Stomach (tissue), 9 donors: ENCODE data around the gene PARP4. TPM values are rescaled to one million over a fixed set of nuclear protein-coding genes. Genes with fewer than 3 reads are reported as not detected.
"Not testable (repeated sequence)": the region's sequence is repeated elsewhere in the genome, so short reads cannot be mapped to it uniquely, and the experiment has no call there.

Experiments used
- DNase-seq, 2 donors: peaks; one replicate each; pipeline versions ENCODE4 v3.0.0 to v3.0.0-alpha.2; 2013 to 2019
- H3K27ac ChIP-seq, 5 donors: fragments of 200-600 bp in 4 of 5; sonication (generic) in 4 of 5; one replicate each; pipeline ENCODE4 v1.5.1; 2013 to 2019; ENCODE audit warnings: mild to moderate bottlenecking in 1 of 5, moderate library complexity in 1 of 5
- H3K27me3 ChIP-seq, 3 donors: fragments of 200-600 bp; sonication (generic); one replicate each; pipeline ENCODE4 v1.5.1; 2017 to 2019; ENCODE audit warnings: mixed run types in 1 of 3
- H3K36me3 ChIP-seq, 4 donors: fragments of 200-600 bp; sonication (generic); 1 replicate in 3 of 4; 2 replicates in 1 of 4; pipeline ENCODE4 v1.5.1; 2016 to 2019
- H3K4me1 ChIP-seq, 4 donors: fragments of 200-600 bp; sonication (generic); one replicate each; pipeline ENCODE4 v1.5.1; 2016 to 2019
- H3K4me3 ChIP-seq, 4 donors: fragments of 200-600 bp; sonication (generic) in 3 of 4; one replicate each; pipeline ENCODE4 v1.5.1; 2016 to 2019; ENCODE audit warnings: mild to moderate bottlenecking in 1 of 4
- H3K9me3 ChIP-seq, 4 donors: fragments of 200-600 bp; sonication (generic); one replicate each; pipeline ENCODE4 v1.5.1; 2016 to 2019
- CTCF ChIP-seq, 7 experiments: fragments of 450-650 bp in 4 of 7; fragments of 200-600 bp in 3 of 7; sonication (generic) in 3 of 7; IDR thresholded peaks; one replicate each; pipeline ENCODE4 v1.5.1; 2016 to 2019; ENCODE audit warnings: antibody characterized with exemption in 7 of 7, control low read depth in 2 of 7, mild to moderate bottlenecking in 1 of 7
- EP300 ChIP-seq: sonication (generic); formaldehyde crosslinking; IDR thresholded peaks from one replicate; pipeline ENCODE4 v1.6.1; 2017; ENCODE audit warnings: antibody characterized with exemption
- POLR2A ChIP-seq, 4 donors: fragments of 450-650 bp; IDR thresholded peaks; one replicate each; pipeline ENCODE4 v1.6.1; 2016; ENCODE audit warnings: antibody characterized with exemption in 4 of 4, control low read depth in 2 of 4, mild to moderate bottlenecking in 1 of 4, moderate library complexity in 1 of 4
- POLR2AphosphoS5 ChIP-seq, 3 donors: sonication (generic); formaldehyde crosslinking; IDR thresholded peaks; one replicate each; pipeline ENCODE4 v1.6.1; 2016; ENCODE audit warnings: antibody characterized with exemption in 3 of 3
- WGBS, 5 donors: extraction: QIAGEN DNeasy Blood & Tissue Kit in 3 of 5; methylation state at CpG; one replicate each; pipeline versions ENCODE4 v1.1.5 to v1.1.7; 2013 to 2018; 5-methylcytosine and 5-hydroxymethylcytosine counted together
- intact Hi-C: fragments of 100-400 bp; cut with DNase I; formaldehyde crosslinking; loops from one replicate; pipeline ENCODE4 v1.15.1; 2023; ENCODE audit warnings: low total_unique reads
- polyA plus RNA-seq, 3 donors: library from polyadenylated mRNA; stranded (reverse); fragments of 200-250 nt; gene quantifications; one replicate each; pipeline ENCODE4 v1.2.3, GENCODE V29; 2013
- total RNA-seq, 5 donors: library from RNA; depleted of rRNA; stranded (reverse); fragments of >200 nt; gene quantifications; one replicate each; pipeline versions ENCODE4 v1.1.0 to v1.2.3, GENCODE V29; 2014 to 2016
- donor health status: healthy with polysubstance abuse.
- donor health status: Bipolar disorder and iron deficiency.
- donor health status: healthy.

Gene PARP4
- total and polyA plus RNA-seq, 8 donors: 13.9 to 85.2 (median 36.9) TPM

- H3K4me1 ChIP-seq: peaks cover 0 to 45% (median 22%) of the 10 kb centered on the region in 4 donors
- TF ChIP-seq EP300 (no peak), POLR2A (IDR thresholded peaks at IDR 0.05) (no peak)
- intact Hi-C loops: no loop called here
- no peak for DNase-seq
- H3K27ac ChIP-seq: peak overlapping the region; percentile 94 to 98 (median 95)
- 0 to 1% (median 0%) methylated on average over 9 to 10 of the region's 10 CpGs for WGBS, 5 donors
- no peaks in the 10 kb centered on the region for H3K27me3 ChIP-seq
- H3K4me3 ChIP-seq: peak overlapping the region; percentile 64 to 85 (median 74)
- H3K36me3 ChIP-seq: no peaks in the 10 kb centered on the region
- H3K9me3 ChIP-seq: no peaks in the 10 kb centered on the region
Observed at GRCh38 chr13:24512908-24513213, 283 bp upstream of the PARP4 start.

GRCh38 chr13:24511816-24512196 lies 772 bp downstream of the PARP4 start:
- Histone ChIP-seq H3K27ac (peak overlapping the region; percentile 94 to 98 (median 95)), H3K27me3 (no peaks in the 10 kb centered on the region), H3K36me3 (peaks cover 0 to 8% (median 4%) of the 10 kb centered on the region in 4 donors), H3K4me1 (peaks cover 0 to 52% (median 22%) of the 10 kb centered on the region in 4 donors), H3K9me3 (no peaks in the 10 kb centered on the region), H3K4me3 (peak overlapping the region; percentile 64 to 85 (median 74))
- intact Hi-C loops: no loop called here
- no peak for TF ChIP-seq EP300
- no peak for TF ChIP-seq CTCF (IDR thresholded peaks at IDR 0.05)
- no peak for TF ChIP-seq POLR2AphosphoS5 (IDR thresholded peaks at IDR 0.05)
- no peak for TF ChIP-seq POLR2A (IDR thresholded peaks at IDR 0.05)
- 1 to 2% (median 1%) methylated on average over 6 of the region's 6 CpGs for WGBS, 5 donors
- no peak for DNase-seq

- Histone ChIP-seq H3K4me3 (peak overlapping the region; percentile 64 to 85 (median 74)), H3K27me3 (no peaks in the 10 kb centered on the region), H3K4me1 (peaks cover 0 to 55% (median 22%) of the 10 kb centered on the region in 4 donors), H3K27ac (peak overlapping the region; percentile 85 to 95 (median 95)), H3K9me3 (no peaks in the 10 kb centered on the region), H3K36me3 (peaks cover 0 to 14% (median 7%) of the 10 kb centered on the region in 4 donors)
- intact Hi-C loops: no loop called here
- 35 to 45% (median 42%) methylated on average over 22 of the region's 22 CpGs for WGBS, 5 donors
- TF ChIP-seq POLR2AphosphoS5 (IDR thresholded peaks at IDR 0.05) (peak in 2 of 3 donors; percentile 24 to 56), POLR2A (IDR thresholded peaks at IDR 0.05) (no peak), EP300 (no peak), CTCF (IDR thresholded peaks at IDR 0.05) (no peak)
- peak; percentile 53 to 67 for DNase-seq
Observed at GRCh38 chr13:24511019-24511815, 1.4 kb downstream of the PARP4 start.

GRCh38 chr13:24506698-24507335 lies 5.8 kb downstream of the PARP4 start:
- TF ChIP-seq EP300: no peak
- no peak for TF ChIP-seq POLR2AphosphoS5 (IDR thresholded peaks at IDR 0.05)
- no peak for TF ChIP-seq CTCF (IDR thresholded peaks at IDR 0.05)
- TF ChIP-seq POLR2A (IDR thresholded peaks at IDR 0.05): no peak
- intact Hi-C loops: no loop called here
- peaks cover 9 to 41% (median 26%) of the 10 kb centered on the region in 4 donors for H3K36me3 ChIP-seq
- no peaks in the 10 kb centered on the region for H3K27me3 ChIP-seq
- no peak overlapping the region for H3K27ac ChIP-seq
- H3K9me3 ChIP-seq: no peaks in the 10 kb centered on the region
- H3K4me1 ChIP-seq: peaks cover 0 to 79% (median 28%) of the 10 kb centered on the region in 4 donors
- DNase-seq: no peak
- WGBS, 5 donors: 87 to 99% (median 98%) methylated on average over 6 to 50 of the region's 50 CpGs
- no peak overlapping the region for H3K4me3 ChIP-seq

GRCh38 chr13:24506283-24506682 lies 6.3 kb downstream of the PARP4 start:
- H3K9me3 ChIP-seq, H3K27me3 ChIP-seq, intact Hi-C loops, H3K4me3 ChIP-seq, DNase-seq: not testable (repeated sequence)
- Histone ChIP-seq H3K27ac (peak overlapping the region in 1 of 5 donors; percentile 19), H3K4me1 (peaks cover 0 to 78% (median 24%) of the 10 kb centered on the region in 4 donors), H3K36me3 (peaks cover 12 to 44% (median 29%) of the 10 kb centered on the region in 4 donors)
- 95 to 99% (median 96%) methylated on average over 6 of the region's 6 CpGs for WGBS, 5 donors
